HG02623 (cell line): ENCODE measurements around the gene PITPNC1.
"Not testable (repeated sequence)": the region's sequence is repeated elsewhere in the genome, so short reads cannot be mapped to it uniquely, and the experiment has no call there.

Experiments used
- ATAC-seq: cut with Tn5 transposase; IDR thresholded peaks from one replicate; pipeline ENCODE4 v1.9.1; 2021; ENCODE audit warnings: moderate library complexity; ENCODE audit not compliant: unreplicated experiment

The PITPNC1 gene

GRCh38 chr17:67452681-67453554, 75.8 kb downstream of the PITPNC1 start:
- ATAC-seq, result peak; percentile 63

DNA sequence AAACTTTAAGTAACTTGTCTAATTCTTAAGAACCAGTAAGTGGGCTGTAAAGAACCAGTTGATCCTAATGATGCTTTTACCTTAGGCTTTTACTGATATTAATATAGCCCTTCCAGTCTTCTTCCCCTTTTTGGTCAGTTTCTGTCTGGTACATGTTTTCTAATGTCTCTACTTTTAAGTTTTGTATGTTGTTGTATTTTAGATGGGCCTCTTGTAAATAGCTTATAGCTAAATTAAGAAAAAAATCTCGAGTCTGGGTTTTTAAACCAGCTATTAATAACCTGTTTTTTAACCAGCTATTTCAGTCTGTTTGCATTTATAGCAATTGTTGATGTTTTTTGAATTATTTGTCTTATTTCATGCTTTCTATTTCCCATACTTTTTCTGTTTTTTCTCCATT, 79.0 kb downstream of the PITPNC1 start:
- ATAC-seq, result no peak

GRCh38 chr17:67456889-67457288, 79.8 kb downstream of the PITPNC1 start:
- ATAC-seq, result no peak

- ATAC-seq, result no peak
These were observed 81.1 kb downstream of the PITPNC1 start for GRCh38 chr17:67458203-67458602.

- no peak for ATAC-seq
These were observed 82.9 kb downstream of the PITPNC1 start for GRCh38 chr17:67459985-67460384.

- no peak for ATAC-seq
These were observed 84.2 kb downstream of the PITPNC1 start for GRCh38 chr17:67461228-67461780.

DNA sequence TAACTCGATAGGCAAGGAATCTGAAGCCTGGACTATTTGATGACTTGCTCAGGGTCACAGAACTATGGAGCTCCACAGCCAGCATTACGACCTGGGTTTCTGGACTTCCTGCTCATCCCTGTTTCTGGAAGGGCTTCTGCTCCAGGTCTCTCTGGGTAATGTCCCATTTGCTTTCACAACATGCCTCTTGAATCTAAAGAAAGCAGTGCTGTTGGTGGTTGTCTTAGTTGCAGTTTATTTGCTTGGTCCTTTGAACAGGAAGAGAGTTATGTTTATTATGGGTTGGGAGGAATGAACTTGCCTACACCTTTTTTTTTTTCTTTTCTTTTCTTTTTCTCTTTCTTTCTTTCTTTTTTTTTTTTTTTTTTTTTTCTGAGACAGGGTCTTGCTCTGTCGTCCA, 84.8 kb downstream of the PITPNC1 start:
- no peak for ATAC-seq

DNA sequence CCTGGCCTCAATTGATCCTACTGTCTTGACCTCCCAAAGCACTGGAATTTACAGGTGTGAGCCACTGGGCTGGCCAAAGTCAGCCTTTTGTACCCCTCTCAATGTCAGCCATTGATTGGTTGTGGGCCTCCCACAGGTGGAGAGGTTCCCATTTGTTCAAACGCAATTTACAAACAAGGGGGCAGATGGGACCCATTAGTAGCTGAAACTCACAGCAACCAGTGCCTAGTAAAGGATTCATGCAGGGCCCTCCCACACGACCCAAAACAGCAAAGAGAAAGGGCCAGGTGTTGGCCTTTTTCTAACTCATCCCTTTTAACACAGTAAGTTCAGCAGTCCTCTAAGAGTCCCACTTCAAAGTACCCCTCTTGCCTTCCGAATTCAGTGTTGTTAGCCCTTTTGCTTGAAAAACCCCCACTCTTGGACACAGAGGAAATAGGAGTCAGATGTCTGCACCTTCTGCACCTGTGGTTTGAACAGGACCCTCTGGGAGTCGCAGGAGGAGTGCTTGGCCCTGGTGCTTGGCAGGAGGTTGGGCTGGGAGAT, 89.2 kb downstream of the PITPNC1 start:
- ATAC-seq, result no peak

DNA sequence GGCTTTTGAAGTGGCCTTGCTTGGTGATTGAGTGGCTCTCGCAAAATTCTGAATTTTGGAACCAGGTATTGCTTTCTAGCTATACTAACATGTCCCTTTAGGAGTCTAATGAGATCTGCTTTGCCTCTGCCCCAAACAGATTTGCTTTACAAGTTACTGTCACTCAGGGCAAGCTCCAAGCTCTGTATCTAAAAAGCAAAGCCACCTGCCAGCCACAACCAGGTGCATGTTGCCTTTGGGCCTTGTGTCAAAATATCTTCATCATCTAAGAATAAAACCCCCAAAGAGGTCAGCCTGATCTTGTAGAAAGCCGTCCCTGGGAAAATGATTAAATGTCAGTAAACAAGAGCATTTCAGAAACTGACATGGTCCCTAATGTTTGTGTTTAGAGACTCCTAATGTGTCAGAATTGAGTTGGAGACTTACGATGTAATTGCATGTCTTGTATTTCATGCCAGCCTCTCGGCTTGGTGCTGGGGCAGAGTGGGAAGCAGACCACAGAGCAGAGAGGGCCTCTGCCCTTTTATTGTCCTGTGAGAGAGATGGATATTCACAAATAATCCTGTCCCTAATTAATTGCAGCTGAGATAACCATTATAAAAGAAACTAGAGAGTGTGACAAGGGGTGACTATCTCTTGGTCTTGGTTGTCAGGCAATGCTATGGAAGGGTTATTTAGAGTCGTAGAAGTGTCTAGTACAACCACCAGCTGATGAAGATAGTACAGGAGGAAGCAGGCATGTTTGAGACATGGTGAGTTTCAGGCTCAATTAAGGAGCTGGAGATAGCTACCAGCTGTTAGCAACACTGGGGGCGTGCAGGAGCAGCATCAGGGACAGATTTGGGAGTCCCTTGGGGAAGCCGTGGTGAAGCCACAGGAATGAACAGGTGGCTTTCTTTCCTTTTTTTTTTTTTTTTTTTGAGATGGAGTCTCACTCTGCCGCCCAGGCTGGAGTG, 90.7 kb downstream of the PITPNC1 start:
- ATAC-seq, result no peak

DNA sequence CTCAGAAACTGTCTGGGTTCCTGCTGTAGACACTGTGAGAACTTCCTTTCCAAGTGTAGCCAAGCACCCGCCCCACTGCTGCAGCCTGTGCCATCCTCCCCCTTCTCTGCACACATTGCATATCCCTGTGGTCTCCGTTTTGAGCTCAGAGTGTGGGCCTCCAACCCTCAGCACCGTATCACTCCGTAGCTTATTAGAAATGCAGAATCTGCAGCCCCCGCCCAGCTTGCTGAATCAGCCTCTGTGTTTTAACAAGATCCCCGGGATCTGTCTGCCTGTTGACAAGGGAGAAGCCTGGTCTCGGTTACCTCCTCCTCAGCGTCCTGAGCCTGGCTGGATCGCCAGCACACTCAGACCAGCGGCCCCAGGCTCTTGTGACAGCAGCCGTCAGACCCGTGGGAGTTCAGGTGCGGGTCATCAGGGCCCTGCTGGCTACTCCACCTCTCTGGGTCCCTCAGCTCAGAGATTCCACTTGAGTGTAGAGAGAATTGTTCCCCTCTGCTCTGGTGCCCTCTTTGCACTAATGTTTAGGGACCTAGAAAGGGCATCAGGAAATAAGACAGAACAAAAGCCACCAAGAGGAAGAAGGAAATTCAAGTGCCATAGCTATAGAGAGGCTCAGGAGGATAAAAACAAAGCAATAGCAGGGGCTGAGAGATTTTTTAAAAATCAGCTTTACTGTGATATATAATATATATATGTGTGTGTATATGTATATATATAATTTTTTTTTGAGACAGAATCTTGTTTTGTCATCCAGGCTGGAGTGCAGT, 92.3 kb downstream of the PITPNC1 start:
- no peak for ATAC-seq

- ATAC-seq, result no peak
These were observed 93.1 kb downstream of the PITPNC1 start for GRCh38 chr17:67470163-67470562.

DNA sequence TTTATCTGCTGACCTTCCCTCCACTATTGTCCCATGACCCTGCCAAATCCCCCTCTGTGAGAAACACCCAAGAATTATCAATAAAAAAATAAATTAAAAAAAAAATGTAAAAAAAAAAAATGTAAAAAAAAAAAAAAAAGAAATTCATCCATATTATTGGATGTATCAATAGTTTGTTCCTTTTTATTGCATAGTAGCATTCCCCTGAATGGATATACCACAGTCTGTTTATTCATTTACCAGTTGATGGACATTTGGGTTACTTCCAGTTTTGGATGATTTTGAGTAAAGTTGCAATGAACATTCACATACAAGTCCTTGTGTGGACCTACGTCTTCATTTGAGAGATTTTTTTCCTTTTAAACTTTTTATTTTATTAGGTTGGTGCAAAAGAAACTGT, 94.0 kb downstream of the PITPNC1 start:
- no peak for ATAC-seq

DNA sequence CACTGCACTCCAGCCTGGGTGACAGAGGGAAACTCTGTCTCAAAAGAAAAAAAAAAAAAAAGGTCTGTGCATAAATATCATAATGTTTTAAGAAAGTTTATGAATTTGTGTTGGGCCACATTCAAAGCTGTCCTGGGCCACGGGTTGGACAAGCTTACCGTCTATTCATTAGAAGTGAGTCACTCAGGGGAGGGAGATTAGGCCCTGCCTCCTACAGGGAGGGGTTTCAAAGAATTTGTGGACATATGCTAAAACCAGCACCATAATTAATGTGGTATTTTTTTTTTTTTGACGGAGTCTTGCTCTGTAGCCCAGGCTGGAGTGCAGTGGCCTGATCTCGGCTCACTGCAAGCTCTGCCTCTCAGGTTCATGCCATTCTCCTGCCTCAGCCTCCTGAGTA, 95.5 kb downstream of the PITPNC1 start:
- not testable (repeated sequence) for ATAC-seq

DNA sequence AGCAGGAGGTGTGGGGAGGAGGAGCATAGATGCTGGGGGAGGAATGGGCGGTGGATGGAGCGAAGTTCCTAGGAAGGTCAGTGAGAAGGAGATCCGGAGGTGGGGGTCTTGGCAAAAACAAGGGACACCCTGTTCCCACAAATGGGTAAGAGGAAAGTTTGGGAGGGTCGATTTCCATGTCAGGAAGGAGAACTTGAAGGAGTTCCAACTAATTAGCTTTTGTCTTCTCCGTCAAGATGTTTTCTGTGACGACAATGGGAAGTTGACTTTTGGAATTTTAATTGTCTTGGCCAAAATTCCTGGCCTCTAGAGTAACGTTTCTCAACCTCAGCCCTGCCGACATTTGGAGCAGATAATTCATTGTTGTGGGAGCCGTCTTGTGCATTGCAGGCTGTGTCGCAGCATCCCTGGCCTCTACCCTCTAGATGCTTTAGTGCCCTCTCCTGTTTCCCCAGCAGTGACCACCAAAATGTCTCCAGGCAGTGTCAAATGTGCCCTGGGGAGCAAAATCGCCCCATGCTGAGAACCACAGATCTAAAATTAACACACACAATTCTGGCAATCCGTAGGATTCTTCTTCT, 97.1 kb downstream of the PITPNC1 start:
- ATAC-seq, result no peak

- no peak for ATAC-seq
These were observed 98.3 kb downstream of the PITPNC1 start for GRCh38 chr17:67475161-67475937.

DNA sequence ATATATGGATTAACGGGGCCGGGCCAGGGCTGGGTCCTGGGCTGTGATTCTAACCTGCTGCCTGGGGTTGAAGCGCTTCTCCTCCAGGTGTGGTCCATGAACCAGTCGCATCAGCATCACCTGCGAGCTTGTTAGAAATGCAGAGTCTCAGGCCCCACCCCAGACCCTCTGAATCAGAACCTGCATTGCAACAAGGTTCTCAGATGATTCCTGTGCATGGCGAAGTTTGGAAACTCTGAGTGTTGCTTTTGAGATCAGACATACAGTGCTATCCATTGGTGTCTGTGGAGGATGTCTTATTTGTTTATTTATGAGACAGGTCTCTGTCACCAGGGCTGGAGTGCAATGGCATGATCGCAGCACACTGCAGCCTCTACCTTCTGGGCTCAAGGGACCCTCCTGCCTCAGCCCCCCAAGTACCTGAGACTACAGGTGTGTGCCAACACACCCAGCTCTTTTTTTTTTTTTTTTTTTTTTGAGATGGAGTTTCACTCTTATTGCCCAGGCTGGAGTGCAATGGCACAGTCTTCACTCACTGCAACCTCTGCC, 99.8 kb downstream of the PITPNC1 start:
- ATAC-seq, result no peak

GRCh38 chr17:67477687-67478086, 100.6 kb downstream of the PITPNC1 start:
- no peak for ATAC-seq

- ATAC-seq, result no peak
These were observed 101.4 kb downstream of the PITPNC1 start for GRCh38 chr17:67478401-67479041.
